Embryonic facial prominence (tissue), 1 donor: ENCODE data around the gene RNF144A.
"Not testable (repeated sequence)": the region's sequence is repeated elsewhere in the genome, so short reads cannot be mapped to it uniquely, and the experiment has no call there.

Experiments
- DNase-seq: peaks from one replicate; pipeline ENCODE4 v3.0.0-alpha.2; 2016; ENCODE audit errors: extremely low spot score

The RNF144A gene

DNA sequence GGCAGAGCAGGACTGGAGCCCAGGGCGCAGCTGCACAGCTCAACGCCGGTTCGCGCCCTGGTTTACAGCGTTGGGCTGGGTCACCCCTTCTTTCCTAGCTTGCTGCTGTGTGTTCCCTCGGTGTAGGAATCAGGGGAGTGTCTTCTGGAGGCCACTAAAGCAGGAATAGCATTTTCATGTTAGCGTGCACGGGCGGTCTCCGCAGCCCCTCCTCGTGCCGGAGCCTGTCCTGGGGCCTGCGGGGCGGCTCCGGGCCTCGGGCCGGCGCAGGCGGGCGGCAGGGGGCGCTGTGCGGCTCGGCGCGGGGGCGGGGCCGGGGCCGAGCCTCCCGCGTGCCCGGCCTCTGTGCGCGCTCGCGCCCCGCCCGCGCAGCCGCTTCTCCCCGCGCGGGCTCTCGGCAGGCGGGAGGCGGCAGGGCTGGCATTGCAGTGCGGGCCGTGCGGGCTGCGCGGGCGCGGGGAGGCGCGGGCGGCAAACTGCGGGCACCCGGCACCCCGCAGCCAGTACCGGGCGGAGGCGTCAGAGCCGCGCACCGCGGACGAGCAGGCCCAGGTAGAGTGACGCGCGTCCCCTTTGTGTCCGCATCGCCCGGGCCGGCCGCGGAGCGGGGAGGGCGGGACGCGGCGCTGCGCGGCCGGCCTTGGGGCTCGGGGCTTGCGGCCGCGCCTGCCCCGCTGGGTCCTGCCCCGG, at the start of gene RNF144A:
RNF144A (plus strand) TSS at position 342 of the 690 bp plus-strand sequence. CDS start 79,515 bp downstream, outside the sequence.
- DNase-seq: no peak

DNA sequence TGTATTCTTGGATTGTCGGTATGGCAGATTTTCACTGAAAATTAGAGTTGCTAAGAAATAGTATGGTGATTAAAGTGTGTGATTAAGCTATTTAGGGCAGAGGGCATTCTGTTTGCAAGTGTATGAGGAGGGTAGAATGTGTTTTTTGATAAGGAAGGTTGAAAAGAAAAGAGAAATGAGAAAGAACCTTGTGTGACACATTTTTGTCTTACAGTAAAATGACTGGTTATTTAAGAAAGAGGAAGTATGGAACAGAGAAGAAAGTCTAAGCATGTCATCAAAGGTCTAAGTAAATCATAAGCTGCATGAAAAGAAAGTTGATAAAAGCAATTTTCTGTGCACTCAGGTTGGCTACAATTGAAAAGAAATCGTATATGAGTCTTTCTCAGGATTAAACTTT, 44.8 kb upstream of the RNF144A start:
- no peak for DNase-seq

DNA sequence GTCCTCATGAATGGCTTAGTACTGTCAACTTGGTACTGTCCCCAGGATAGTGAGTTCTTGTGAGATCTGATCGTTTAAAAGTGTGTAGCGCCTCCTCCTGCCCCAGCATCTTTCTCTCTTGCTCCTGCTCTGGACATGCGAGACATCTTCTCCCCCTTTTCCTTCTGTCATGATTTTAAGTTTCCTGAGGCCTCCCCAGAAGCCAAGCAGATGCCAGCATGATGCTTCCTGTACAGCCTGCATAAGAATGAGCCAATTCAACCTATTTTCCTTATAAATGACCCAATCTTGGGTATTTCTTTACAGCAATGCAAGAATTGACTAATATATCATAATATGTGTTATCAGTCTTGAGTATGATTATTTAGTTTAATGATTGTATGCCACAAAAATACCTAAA, 43.2 kb upstream of the RNF144A start:
- no peak for DNase-seq

DNA sequence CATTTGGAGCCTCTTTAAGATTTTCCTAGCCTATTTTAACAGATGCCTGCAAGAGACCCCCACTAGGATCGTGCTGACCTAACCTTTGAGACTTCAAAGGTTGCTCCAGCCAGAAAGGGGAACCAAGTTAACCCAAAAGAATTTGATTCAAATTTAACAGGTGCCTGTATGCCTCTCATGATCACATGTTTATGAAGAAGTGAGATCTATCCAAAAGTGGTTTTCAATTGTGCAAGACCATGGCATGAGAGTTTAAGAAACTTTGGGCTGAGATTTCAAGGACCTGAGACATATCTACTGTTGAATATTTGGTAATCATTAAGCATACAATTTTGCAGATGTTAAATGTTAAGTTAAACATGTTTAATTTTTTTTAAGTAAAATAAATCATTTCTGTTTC, 40.9 kb upstream of the RNF144A start:
- DNase-seq: no peak

GRCh38 chr2:6877402-6878304, 39.6 kb upstream of the RNF144A start, which contains the start of gene RSAD2:
RSAD2 (plus strand) TSS chr2:6877777; CDS start chr2:6877801, 24 bp downstream.
- no peak for DNase-seq

DNA sequence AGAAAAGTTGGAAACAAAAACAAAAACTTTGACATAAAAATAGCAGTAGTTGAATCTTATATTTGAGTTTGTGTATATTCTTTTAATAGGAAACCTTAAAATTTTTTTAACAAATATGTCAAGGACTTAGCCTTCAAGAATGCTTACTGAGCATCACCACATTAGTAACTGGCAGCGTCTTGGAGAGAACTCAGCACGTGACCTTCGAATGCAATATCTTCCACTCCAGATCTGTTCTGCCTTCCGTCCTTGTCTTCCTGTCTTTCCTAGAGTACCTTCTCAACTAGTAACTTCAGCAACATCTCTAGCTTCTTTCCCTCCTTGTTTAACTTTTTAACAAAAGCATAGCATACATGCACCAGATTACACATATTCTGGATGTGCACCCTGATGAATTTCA, 38.7 kb upstream of the RNF144A start:
- no peak for DNase-seq

DNA sequence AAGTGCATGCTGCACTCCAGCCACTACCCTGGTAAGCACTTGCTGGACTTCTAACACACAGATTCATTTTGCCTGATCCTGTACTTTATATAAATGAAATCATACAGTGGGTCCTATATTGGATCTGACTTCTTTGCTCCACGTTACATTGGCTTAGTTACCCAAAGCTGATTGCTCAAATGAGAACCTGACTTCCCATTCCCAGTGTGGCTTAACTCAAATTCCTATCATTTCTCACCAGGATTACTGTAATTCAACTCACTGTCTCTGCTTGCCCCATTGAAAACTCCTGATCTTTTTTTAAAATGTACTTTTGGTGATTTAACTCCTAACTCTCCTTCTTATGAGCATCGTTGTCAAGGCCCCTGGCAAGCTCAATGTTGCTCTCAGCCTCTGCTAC, 38.2 kb upstream of the RNF144A start:
- DNase-seq: no peak

DNA sequence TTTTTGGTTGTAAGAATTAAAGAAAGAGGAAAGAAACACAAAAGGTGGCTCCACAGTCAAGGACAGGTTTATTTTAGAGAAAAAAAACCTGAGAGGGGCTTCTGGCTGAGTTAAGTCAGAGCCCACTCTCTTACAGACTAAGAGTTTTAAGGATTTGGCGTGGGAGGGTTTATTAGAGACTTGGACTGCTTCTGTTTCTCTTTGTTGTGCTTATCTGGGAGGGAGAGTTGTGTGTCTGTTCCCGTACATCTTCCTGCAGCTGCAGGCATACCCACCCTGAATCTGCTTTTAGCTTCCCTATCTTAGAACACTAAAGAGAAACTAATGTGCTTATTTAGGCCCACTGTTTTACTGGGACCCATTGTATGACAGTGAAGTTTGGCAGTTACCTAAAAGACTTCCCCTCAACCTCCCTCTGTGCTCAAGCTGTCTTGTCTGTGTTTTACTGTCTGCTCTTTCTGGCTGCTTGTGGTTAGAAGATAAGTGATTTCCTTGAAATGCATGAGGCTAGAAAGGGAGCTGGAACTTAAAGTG, 36.9 kb upstream of the RNF144A start:
- DNase-seq: no peak

DNA sequence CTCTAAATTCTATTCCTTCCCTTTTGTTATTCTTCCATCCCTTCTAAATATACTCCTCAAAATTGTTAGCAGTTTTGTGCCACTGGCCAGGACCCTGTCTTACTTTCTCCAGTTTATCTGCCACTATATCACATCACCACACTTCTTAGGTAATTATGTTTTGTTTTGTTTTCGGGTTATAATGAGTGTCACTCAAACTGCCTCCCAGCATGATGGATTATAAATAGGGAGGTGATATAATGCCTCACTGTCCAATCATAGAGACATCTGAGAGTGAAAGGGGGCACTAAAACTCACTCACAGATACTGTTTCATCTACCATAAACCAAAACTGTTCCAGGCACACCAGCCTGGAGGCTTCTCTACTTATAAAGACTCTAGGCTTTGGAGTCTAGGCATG, 36.2 kb upstream of the RNF144A start:
- DNase-seq: no peak

GRCh38 chr2:6881516-6881915, 35.7 kb upstream of the RNF144A start:
- DNase-seq: no peak

- peak; percentile 18 for DNase-seq
Measured at GRCh38 chr2:6883448-6884122, 33.6 kb upstream of the RNF144A start.

DNA sequence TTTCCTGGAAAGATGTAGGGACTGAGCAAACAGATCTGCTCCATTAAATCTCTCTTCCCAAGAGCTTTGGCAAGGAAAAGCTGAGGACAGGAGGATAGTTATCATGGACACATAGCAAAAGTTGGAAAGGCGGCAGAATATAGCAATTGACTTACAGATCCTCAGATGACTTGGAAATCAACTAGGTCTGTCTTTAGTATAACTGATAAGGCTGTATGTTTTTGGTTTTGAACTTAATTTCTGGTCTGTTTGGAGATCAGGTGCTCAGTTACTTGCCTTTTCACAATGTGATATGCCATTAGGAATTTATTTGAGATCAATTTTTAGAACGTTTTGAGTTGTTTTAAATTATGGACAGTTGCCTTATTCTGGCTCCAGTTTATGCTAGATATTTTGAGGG, 31.7 kb upstream of the RNF144A start:
- no peak for DNase-seq

- no peak for DNase-seq
Measured at GRCh38 chr2:6885968-6886367, 31.2 kb upstream of the RNF144A start.

- DNase-seq: no peak
Measured at GRCh38 chr2:6887751-6888192, 29.4 kb upstream of the RNF144A start.

GRCh38 chr2:6888724-6889123, 28.5 kb upstream of the RNF144A start:
- DNase-seq: no peak

DNA sequence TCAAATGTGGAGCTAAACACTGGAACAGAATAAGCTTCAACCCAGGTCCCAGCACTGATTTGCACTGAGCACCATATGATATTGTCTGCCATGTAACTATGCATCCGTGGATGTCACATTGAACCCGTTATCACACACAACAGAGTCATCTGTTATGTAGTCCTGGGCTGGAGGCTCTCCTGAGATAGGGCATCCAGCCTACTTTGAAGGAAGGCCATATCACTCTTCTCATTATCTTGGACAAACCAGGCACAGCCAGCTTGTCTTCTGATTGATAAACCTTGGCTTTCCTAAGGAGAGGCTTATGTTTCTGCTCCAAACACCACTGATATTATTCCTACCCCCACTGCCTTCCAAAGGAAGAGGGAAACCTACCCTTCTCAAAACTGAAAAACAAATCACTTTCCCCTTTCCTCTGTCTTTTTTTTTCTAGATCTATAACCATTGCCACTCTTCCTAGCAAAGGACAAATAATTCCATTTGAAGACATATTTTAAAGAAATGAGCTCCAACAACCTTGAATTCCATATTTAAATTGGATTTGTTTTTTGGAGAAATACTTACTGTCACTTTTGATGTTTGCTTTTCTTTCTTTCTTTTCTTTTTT, 23.2 kb upstream of the RNF144A start:
- no peak for DNase-seq

GRCh38 chr2:6896930-6897759, 20.1 kb upstream of the RNF144A start:
- no peak for DNase-seq

- not testable (repeated sequence) for DNase-seq
Measured at GRCh38 chr2:6902581-6902980, 14.6 kb upstream of the RNF144A start.

GRCh38 chr2:6905668-6906067, 11.5 kb upstream of the RNF144A start:
- no peak for DNase-seq

- DNase-seq: no peak
Measured at GRCh38 chr2:6906165-6906741, 11.0 kb upstream of the RNF144A start.
